IPS DF 6.9 (cell line): ENCODE data around the gene TMCC1.

Source experiments
- DNase-seq: peaks from one replicate; pipeline ENCODE4 v3.0.0-alpha.2; 2013; ENCODE audit warnings: low read depth, low spot score
- H3K27ac ChIP-seq: one replicate; pipeline ENCODE4 v1.5.1; 2013; ENCODE audit warnings: low read length, control low read depth
- H3K27me3 ChIP-seq: 2 replicates; pipeline ENCODE4 v1.6.1; 2013; ENCODE audit warnings: mild to moderate bottlenecking, low read length; ENCODE audit not compliant: control insufficient read depth, insufficient read depth
- H3K36me3 ChIP-seq: 2 replicates; pipeline ENCODE4 v1.6.1; 2013; ENCODE audit warnings: low read length; ENCODE audit not compliant: control insufficient read depth, insufficient read depth
- H3K4me1 ChIP-seq: 2 replicates; pipeline ENCODE4 v1.6.1; 2013; ENCODE audit warnings: low read length; ENCODE audit not compliant: control insufficient read depth, insufficient read depth
- H3K4me3 ChIP-seq: 2 replicates; pipeline ENCODE4 v1.5.1; 2013; ENCODE audit warnings: mild to moderate bottlenecking, low read length
- H3K9me3 ChIP-seq: 2 replicates; pipeline ENCODE4 v1.6.1; 2013; ENCODE audit warnings: low read length, inconsistent platforms; ENCODE audit not compliant: control insufficient read depth, insufficient read depth
- WGBS: extraction: QIAGEN DNeasy Blood & Tissue Kit; methylation state at CpG from one replicate; pipeline ENCODE4 v1.1.7; 2013; ENCODE audit warnings: mixed read lengths, missing lambda C conversion rate; ENCODE audit not compliant: insufficient read length, insufficient coverage; 5-methylcytosine and 5-hydroxymethylcytosine counted together

TMCC1 gene

DNA sequence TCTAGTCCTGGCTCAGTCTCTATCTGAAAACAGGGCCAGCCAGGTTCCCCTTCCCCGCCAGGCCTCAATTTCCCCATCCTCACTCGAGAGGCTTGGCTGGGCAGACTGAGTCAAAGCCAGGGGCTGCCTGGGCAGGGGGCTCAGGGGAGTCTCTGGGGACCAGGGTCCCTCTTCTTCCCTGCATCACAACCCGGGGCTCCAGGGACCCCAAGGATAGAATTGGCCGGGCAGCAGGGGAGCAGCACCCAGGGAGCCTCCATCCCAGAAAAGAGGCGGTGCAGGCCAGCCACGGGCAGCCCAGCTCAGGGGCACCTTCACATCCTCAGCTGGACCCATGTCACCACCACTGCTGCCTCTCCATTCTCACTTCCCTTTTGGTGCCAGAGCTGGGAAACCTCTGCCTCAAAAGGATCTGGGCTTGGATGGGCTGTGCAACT, 273.8 kb downstream of the TMCC1 start:
- DNase-seq = no peak
- no peak overlapping the region for H3K4me3 ChIP-seq
- no CpG with 5 or more reads among the region's 6 CpGs for WGBS
- peaks cover 3% of the 10 kb centered on the region; the same call in 1 of the 2 replicates for H3K4me1 ChIP-seq
- no peaks in the 10 kb centered on the region for H3K9me3 ChIP-seq
- no peaks in the 10 kb centered on the region for H3K27me3 ChIP-seq
- H3K36me3 ChIP-seq = no peaks in the 10 kb centered on the region
- H3K27ac ChIP-seq = no peak overlapping the region

DNA sequence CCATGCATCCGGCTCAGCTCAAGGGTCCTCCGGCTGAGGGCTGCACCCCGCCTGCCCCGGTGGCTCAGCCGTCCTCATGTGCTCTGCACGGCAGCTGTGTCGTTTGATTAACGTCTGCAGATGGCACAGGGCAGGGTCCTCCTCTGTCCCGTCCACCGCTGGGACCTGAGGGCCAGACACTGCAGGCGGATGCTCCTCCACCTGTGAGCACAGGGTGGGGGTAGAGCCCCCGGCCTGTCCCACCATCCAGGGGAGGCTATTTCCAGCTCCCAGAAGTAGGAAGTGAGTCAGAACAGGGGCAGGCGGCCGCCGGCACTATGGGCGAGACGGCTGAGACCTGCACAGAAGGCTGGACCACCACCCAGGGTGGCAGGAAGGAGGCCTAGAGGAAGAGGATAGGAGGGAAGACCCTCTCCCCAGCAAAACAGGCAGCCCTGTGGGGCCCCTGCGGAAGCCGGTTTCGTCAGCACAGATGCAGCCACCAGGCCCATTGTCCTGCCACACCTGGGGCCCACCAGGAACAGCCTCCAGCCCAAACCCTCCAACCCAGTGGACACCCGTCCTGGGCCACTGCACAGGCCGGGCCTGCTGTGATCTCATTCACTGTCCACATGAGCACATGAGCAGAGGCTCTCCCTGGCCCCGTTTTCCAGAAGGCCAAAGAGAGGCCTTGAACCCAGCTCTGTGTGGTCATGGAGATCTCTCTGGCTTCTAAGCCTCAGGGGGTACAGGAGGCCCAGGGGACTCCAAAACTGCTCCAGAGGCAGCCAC, 274.4 kb downstream of the TMCC1 start:
- H3K9me3 ChIP-seq = no peaks in the 10 kb centered on the region
- no peak for DNase-seq
- no CpG with 5 or more reads among the region's 23 CpGs for WGBS

DNA sequence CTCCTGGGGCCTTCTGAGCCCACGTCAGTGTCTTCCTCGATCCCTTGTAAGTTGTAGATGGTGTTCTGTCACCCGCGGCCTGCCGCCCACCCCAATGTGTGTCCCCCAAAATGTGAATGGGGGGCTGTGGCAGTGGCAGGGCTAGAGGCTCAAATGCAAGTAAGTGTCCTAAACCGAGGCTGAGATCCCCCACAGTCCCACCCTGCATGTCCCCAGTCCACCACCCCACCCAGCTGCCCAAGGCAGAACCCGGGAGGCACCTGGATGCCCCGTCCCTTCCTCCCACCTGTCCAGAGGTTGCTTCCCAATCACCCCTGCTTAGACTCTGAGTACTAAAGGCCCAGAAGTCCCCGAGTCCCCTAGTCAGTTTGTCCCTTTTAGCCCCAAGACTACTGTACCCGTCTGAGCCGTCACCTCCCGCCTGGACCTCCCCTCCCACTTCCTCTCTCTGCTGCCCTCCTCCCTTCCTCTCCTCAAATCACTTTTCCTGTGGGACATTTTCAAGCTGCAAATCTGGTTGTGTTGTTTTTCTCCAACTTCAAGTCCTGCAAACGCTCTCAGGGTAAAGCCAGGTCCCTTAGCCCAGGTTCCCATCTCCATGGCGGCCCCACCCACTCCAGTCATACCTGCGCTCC, 275.2 kb downstream of the TMCC1 start:
- no peak overlapping the region for H3K4me3 ChIP-seq
- DNase-seq = no peak
- H3K36me3 ChIP-seq = no peaks in the 10 kb centered on the region
- H3K9me3 ChIP-seq = no peaks in the 10 kb centered on the region
- WGBS = no CpG with 5 or more reads among the region's 15 CpGs
- no peaks in the 10 kb centered on the region for H3K27me3 ChIP-seq
- H3K27ac ChIP-seq = no peak overlapping the region
- H3K4me1 ChIP-seq = peaks cover 3% of the 10 kb centered on the region; the same call in 1 of the 2 replicates

More for the DNA sequence above, 274.4 kb downstream of the TMCC1 start:
- Histone ChIP-seq H3K36me3 (no peaks in the 10 kb centered on the region), H3K4me1 (peaks cover 3% of the 10 kb centered on the region; the same call in 1 of the 2 replicates), H3K27ac (no peak overlapping the region), H3K27me3 (no peaks in the 10 kb centered on the region), H3K4me3 (no peak overlapping the region)

DNA sequence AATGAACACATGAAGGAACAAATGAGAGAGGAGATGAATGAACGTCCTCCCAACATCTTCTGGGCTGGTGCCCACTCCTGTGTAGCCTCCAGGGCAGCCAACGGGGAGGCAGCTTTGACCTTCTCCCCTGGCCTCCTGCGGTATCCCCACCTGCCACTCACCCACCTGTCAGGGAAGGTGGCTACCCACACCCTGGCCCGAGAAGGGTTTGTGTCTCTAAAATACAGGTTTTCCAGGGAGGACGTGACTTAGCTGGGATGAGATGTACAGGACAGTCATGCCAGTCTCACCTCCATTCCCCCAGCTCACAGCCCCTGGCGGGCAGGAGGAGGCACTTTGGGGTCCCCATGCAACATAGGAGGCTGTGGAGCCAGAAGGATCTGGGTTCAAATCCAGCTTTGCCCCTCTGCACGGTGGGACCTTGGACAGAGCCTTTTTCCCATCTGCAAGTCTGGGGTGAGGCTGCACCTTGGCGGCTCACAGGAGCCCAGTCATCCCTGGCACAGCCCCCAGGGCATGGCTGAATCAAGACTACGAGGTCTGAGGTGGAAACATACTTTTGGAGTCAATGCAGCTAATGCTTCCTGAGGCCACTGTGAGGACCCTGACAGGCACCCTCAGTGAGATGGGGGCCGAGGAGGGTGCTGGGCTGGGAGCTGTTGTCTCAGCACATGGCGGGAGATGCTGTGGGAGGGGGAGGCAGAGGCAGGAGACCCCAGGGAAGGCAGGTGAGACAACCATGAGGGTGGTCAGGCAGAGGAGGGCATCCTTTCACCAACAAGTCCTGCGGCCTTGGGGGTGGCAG, 275.9 kb downstream of the TMCC1 start:
- no peak for DNase-seq
- no CpG with 5 or more reads among the region's 12 CpGs for WGBS
- Histone ChIP-seq H3K4me3 (no peak overlapping the region), H3K4me1 (peaks cover 3% of the 10 kb centered on the region; the same call in 1 of the 2 replicates), H3K36me3 (no peaks in the 10 kb centered on the region), H3K27me3 (no peaks in the 10 kb centered on the region), H3K9me3 (no peaks in the 10 kb centered on the region), H3K27ac (no peak overlapping the region)

DNA sequence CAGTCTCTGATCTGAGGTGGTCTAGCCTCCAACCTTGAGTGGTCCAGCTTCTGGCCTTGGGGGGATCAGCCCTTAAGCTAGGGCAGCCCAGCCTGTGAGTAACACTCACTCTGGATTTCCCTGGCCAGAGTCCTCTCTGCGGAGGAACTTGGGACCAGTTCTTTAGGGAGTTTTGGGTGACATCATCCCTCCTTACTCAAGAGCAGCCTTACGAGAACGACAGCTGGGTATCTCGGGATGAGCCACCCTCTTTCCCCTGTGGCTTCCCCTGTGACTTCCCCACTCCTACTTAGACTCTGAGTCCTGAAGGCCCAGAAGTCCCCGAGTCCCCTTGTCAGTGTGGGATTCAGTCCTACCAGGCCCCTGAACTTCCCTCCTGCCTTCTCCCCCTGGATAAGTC, 276.8 kb downstream of the TMCC1 start:
- no CpG with 5 or more reads among the region's 5 CpGs for WGBS
- no peak for DNase-seq
- H3K27me3 ChIP-seq = no peaks in the 10 kb centered on the region
- peaks cover 3% of the 10 kb centered on the region for H3K4me1 ChIP-seq
- no peak overlapping the region for H3K27ac ChIP-seq
- no peaks in the 10 kb centered on the region for H3K9me3 ChIP-seq
- no peaks in the 10 kb centered on the region for H3K36me3 ChIP-seq
- no peak overlapping the region for H3K4me3 ChIP-seq

DNA sequence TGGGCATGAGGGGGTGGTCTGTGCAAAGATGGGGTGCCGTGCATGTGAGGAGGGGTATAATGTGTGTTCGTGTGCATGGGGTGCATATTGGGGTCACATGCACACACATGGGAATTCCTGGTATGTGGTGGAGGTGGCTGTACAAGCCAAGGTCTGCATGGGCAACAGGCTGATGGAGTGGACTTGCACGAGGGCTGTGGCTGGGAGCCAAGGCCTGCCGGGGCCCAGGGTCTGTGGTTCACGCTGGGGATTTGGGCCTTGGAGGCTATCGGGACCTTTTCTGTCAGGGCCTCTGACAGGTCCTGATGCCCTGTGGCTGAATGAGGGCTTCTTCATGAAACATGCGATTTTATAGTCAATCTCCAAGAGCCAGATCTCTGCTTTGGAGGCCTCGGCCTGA, 277.2 kb downstream of the TMCC1 start:
- H3K36me3 ChIP-seq = no peaks in the 10 kb centered on the region
- no peak overlapping the region for H3K4me3 ChIP-seq
- H3K27me3 ChIP-seq = no peaks in the 10 kb centered on the region
- H3K27ac ChIP-seq = no peak overlapping the region
- no peak for DNase-seq
- H3K9me3 ChIP-seq = no peaks in the 10 kb centered on the region
- H3K4me1 ChIP-seq = peaks cover 2% of the 10 kb centered on the region
- WGBS = no CpG with 5 or more reads among the region's 8 CpGs

DNA sequence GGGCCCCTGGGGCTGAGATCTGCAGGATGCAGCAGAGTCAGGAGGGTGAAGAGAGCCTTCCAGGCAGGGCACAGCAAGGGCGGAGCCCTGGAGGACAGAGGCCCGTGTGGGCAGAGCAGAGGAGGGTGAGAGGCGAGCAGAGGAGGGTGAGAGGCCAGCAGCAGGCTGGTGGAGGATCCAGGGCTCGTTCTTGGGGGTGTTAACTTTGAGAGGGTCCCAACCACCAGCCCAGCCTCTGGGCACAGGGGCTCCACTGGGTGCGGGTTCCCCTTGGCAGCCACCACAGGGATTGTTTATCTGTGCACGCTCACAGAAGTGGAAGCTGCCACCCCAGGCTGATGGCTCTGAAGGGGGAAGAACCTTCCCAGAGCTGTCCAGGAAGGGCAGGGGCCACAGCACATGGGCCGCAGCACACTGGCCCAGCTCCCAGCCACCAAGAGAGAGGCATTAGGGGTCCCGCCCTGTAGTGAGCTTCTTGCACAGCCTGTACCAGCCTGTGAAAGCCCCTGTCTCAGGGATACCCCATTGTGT, 277.7 kb downstream of the TMCC1 start:
- no CpG with 5 or more reads among the region's 8 CpGs for WGBS
- Histone ChIP-seq H3K27ac (no peak overlapping the region), H3K4me3 (no peak overlapping the region), H3K9me3 (no peaks in the 10 kb centered on the region), H3K27me3 (no peaks in the 10 kb centered on the region), H3K4me1 (peaks cover 2% of the 10 kb centered on the region), H3K36me3 (no peaks in the 10 kb centered on the region)
- no peak for DNase-seq

DNA sequence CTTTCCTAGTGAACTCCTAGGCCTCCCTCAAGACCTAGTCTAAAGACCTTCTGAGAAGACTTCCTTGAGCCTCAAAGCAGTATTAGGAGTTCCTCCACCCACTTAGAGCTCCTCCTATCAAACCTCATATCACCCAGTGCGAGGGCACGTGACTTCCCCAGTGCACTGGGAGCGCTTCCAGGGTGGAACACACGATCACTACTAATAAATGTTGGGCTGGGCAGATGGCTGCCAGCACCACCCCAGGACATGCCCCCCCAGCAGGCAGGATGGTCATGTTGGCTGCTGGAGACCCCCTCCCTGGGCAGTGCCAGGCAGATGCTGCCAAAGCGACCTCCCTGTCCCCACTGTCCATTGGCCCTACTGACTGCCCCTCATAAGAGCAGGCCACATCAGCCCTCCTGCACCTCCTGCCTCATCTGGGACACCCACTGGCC, 278.6 kb downstream of the TMCC1 start:
- H3K27me3 ChIP-seq = no peaks in the 10 kb centered on the region
- no peak for DNase-seq
- H3K4me1 ChIP-seq = peaks cover 2% of the 10 kb centered on the region
- no peak overlapping the region for H3K27ac ChIP-seq
- no peaks in the 10 kb centered on the region for H3K9me3 ChIP-seq
- H3K4me3 ChIP-seq = no peak overlapping the region
- no peaks in the 10 kb centered on the region for H3K36me3 ChIP-seq
- WGBS = no CpG with 5 or more reads among the region's 5 CpGs

DNA sequence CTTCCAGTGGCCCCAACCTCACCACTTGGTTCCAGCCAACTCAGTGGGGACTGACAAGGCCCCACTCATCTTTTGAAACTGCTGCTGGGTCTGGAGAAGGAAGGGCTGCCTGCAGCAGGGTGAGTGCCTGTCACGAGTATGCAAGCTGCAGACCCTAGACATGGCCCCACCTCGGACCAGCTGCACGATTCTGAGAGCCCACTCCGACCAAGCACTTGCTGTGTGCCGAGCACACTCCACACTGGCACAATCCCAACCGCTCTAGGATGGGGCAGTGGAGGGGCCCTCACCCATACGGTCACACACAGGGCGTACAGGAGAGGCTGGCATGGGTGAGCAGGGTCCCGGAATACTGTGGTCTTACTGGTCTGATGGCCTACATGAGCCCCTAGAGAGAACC, 279.1 kb downstream of the TMCC1 start:
- H3K4me1 ChIP-seq = peaks cover 2% of the 10 kb centered on the region
- WGBS = no CpG with 5 or more reads among the region's 9 CpGs
- H3K9me3 ChIP-seq = no peaks in the 10 kb centered on the region
- no peak overlapping the region for H3K4me3 ChIP-seq
- no peak overlapping the region for H3K27ac ChIP-seq
- H3K36me3 ChIP-seq = no peaks in the 10 kb centered on the region
- H3K27me3 ChIP-seq = no peaks in the 10 kb centered on the region
- no peak for DNase-seq

DNA sequence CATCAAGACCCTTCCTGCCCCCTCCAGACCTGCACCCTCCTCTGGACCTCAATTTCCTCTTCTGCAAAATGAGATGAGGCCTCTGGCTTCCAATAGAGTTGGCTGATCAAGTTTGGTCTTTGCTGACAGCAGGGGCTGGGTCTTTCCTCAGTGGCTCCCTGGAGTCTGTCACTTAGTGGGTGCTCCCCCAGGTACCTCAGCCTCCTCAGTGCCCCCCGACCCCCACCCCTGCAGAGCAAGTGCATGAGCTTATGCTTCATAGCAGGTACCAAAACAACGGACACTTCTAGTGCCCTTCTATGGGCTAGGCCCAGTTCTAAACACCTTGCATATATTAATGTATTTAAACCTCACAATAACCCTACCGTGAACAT, 280.2 kb downstream of the TMCC1 start:
- H3K4me3 ChIP-seq = no peak overlapping the region
- H3K9me3 ChIP-seq = no peaks in the 10 kb centered on the region
- no peak for DNase-seq
- peaks cover 4% of the 10 kb centered on the region for H3K4me1 ChIP-seq
- H3K27me3 ChIP-seq = no peaks in the 10 kb centered on the region
- H3K27ac ChIP-seq = no peak overlapping the region
- WGBS = no CpG with 5 or more reads among the region's 3 CpGs
- H3K36me3 ChIP-seq = no peaks in the 10 kb centered on the region
